ENCODE results near the gene AK8. TPM values are rescaled to one million over a fixed set of nuclear protein-coding genes. Genes with fewer than 3 reads are reported as not detected.
A peak's percentile ranks its signal among the peaks of the same experiment; 100 is the strongest.
"Not testable (repeated sequence)": the region's sequence is repeated elsewhere in the genome, so short reads cannot be mapped to it uniquely, and the experiment has no call there.

The AK8 gene
- total RNA-seq, 1 donor from 2014 or later = 0.98 TPM

DNA sequence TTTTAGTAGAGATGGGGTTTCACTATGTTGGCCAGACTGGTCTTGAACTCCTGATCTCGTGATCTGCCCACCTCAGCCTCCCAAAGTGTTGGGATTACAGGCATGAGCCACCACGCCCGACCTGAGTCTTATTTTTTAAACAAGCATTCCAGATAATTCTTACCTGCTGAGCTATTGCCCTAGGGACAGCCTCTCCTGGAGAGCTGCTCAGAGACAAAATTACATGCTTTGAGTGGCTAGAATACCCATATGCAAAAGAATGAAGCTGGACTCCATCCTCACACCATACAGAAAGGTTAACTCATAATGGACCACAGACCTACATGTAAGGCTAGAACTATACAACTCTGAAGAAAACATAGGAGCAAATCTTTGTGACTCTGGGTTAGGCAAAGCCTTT, 166.2 kb downstream of the AK8 start:
- DNase-seq (ENCODE audit: low spot score) = no peak

DNA sequence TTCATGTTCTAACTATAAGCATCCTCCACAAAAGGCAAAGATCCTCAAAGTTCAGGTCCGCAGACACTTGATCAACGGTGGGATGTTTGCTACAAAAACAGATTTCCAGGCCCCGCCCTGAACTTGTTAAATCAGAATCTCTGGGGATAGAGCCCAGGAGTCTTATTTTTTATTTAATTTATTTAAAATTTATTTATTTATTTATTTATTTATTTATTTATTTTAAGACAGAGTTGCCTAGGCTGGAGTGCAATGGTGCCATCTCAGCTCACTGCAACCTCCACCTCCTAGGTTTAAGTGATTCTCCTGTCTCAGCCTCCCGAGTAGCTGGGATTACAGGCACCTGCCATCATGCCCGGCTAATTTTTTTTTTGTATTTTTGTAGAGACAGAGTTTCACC, 166.9 kb downstream of the AK8 start:
- DNase-seq (ENCODE audit: low spot score) = not testable (repeated sequence)

DNA sequence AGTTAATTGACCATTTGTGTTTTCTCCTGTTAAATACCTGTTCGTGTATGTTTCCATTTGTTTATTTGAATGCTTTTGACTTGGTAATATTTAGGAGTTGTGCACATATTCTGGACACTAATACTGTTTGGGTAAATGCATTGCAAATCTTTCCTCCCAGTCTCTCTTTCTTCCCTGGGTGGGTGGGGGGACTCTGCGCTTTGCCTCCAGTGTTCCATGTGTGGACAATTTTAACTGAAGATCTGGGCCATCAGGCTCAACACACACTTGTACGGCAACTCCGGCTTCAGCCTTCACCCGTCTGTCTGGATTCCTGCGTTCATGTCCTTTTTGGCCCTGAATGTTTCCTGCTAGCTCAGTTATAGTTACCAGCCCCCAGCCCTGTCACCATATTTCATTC, 167.8 kb downstream of the AK8 start:
- DNase-seq (ENCODE audit: low spot score) = no peak

DNA sequence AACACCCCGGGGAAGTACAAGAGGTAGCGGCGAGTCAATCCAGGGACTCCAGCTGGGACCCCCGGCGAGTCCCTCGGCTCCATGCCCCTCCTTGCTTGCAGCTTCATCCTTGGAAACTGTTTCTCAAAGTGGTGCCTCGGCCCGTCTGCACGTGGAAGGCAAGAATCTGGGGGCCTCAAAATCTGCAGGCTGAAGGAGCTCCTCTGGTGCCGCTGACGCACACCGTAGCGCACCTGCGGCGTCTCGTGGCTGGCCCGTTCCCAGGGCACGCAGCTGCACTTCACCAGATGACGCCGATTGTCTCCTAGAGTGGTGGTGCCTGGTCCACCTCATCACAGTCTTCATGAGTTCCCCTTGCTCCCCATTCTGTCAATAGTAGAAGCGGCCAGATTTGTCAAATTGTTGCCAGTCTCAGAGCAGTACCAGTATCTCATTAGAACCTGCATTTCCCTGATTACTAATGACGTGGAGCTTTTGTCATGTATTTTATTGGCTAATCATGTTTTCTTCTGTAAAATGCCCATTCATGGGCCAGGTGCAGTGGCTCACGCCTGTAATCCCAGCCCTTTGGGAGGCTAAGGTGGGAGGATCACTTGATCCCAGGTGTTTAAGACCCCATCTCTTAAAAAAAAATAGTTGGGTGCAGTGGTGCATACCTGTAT, 169.2 kb downstream of the AK8 start:
- DNase-seq (ENCODE audit: low spot score) = no peak

DNA sequence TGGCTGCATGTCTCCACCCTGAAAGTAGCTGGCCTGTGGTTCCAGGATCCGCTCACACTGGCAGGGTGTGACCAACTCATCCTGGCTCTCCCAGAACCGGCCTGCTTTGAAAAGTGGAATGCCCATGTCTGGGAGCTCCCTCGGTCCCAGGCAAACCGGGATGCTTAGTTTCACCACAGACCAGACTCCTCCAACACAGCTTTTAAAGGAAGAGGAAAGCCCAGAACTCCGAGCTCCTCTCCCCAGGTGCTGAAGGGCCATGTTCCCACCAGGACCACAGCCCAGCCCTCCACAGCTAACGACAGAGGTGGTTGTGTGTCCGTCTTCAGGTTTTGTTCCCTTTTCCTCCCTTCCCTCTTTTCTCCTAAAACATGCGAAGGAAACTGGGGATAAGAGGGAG, 169.8 kb downstream of the AK8 start:
- DNase-seq (ENCODE audit: low spot score) = no peak

DNA sequence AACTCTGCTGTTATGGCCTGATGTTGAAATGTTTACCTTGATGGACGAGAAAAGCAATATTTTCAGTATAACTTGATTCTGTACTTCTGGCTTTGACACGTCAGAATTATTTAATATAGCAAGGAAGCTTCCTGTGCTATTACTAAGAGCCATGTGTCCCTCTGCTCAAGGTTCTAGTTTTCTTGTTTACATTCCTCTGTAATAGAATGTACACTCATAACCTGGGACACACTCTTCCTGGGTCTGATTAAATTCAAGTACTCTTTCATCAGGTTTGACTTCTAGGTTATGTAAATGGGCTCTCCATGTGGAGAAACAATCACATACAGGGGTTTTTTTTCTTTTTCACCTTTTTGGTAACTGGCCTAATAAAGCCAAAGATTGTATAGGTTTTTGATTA, 174.7 kb downstream of the AK8 start:
- DNase-seq (ENCODE audit: low spot score) = no peak

DNA sequence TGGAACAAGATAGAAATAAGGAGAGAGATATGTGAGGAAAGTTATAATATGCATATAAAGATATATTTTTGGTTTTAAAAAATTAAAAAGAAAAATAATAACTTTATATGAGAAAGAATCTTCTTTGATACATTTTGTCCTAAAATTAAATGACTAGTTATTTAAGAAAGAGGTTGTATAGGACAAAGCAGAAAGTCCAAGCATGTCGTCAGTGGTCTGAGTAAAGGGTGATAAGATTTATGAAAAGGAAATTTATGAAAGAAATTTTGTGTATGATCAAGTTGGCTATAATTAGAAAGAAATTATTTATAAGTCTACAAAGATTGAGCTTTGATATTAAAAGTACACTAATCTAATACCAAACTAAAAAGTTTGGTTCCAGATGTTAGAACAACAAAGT, 175.8 kb downstream of the AK8 start:
- no peak for DNase-seq (ENCODE audit: low spot score)

DNA sequence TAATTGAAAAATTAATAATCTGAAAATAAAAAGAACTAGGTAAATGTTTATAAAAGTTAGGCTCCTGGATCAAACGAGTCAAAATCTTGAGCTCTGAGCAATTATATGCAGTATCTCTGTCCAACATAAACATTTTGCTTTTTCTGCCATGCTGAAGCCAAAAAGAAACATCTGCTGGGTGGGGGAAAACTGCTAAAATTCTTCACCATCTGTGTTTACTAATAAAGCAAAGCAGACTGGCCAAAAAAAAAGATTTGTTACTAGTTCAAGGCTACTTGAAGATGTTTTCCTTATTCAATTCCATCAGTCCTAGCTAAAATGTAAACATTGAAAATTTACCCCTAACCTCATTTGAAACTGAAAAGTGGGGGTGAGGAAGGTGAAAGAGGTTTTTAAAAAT, 178.1 kb downstream of the AK8 start:
- DNase-seq (ENCODE audit: low spot score) = no peak

DNA sequence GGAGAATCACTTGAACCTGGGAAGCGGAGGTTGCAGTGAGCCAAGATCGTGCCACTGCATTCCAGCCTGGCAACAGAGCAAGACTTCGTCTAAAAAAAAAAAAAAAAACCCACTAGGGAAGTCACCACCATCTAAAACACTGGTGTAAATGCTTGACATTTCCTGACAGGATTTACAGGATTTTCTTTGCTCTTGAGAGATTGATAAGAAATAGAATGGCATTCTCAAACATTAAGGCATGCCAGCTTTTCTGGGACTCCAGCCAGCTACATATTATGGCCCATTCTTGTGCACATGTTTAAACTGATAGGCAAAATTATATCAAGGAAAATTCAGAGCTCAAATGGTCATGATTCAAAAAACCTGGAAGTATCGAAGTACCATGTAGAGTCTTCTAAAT, 179.1 kb downstream of the AK8 start:
- DNase-seq (ENCODE audit: low spot score) = peak; percentile 42

DNA sequence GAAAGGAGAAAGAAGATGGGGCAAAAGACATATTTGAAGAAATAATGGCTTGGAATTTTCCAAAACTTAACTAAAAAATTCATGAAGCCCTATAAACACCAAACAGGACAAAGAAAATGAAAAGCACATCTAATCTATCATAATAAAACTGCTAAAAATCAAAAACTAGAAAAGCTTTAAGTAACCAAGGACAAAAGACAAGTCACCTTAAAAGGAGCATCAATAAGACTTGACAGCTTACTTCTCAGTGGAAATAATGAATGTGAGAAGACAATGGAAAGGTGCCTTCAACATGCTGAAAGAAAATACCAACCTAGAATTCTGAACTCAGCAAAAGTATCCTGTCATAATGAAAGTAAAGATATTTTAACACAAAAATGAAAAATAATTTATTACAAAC, 180.9 kb downstream of the AK8 start:
- no peak for DNase-seq (ENCODE audit: low spot score)

DNA sequence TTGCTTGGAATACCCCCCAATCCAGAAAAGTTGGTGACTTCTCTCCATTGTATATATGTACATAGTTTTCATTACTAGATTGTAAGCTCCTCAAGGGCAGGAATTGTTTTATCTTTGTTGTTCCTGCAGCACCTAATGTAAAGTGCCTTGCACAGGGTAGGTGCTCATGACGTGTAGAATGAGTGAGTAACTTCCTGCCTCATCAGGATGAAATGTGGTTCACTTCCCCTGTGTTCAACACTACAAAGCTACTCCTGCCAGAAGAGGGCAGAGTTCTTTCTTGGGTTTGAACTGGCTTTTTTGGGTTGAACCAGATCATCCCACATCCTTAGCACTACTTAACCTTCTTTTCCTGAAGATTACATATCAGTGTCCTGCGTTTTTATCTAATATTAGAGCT, 183.9 kb downstream of the AK8 start:
- no peak for DNase-seq (ENCODE audit: low spot score)

DNA sequence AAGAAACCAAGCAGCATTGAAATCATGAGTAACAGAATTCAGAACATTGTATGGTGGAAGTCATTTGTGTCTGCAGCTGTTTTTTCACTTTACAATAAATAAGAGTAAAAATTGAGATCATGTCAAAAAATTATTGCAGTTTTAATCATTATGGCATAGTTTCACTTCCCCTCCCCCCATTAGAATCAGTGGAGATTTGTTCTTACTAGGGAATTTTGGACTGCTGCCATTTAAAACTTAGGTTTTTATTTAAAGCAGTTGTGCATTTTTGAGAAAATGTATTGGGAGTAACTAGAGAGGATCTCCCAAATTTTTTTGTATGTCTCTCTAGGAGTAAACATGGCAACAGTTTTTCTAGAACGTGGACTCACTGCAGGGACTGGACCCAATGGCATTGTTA, 187.4 kb downstream of the AK8 start:
- no peak for DNase-seq (ENCODE audit: low spot score)

DNA sequence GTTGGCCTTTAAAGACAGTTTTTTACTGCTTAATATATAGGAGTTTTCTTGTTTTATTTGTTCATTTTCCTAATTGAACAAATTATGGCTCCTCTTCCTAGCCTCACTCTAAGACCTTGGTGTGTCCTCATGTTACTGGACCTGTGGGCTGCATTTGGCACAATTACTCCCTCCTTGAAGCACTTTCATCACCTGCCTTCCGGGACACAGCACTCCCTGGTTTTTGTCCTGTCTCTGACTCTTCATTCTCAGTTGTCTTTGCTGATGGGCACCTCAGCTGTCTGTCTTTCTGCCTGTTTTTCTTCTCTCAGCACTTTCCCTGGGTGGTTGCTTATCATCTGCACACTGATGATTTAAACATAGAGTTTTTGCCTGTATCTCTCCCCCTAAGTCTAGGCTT, 194.2 kb downstream of the AK8 start:
- no peak for DNase-seq (ENCODE audit: low spot score)

DNA sequence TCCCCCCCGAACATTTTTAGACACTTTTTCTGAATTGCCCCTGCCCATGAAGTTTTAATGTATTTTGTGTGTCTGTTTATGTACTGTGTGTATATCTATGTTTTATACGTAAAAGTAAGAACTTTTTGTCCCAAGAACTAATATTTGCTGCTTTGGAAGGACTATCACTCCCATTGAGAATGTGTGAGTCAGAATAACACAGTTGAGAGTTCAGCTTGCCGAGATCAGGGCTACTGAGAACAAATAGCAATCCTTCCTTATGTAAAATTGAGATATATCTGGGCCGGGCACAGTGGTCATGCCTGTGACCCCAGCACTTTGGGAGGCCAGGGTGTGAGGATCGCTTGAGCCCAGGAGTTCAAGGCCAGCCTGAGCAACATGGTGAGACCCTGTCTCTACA, 196.5 kb downstream of the AK8 start:
- DNase-seq (ENCODE audit: low spot score) = no peak

DNA sequence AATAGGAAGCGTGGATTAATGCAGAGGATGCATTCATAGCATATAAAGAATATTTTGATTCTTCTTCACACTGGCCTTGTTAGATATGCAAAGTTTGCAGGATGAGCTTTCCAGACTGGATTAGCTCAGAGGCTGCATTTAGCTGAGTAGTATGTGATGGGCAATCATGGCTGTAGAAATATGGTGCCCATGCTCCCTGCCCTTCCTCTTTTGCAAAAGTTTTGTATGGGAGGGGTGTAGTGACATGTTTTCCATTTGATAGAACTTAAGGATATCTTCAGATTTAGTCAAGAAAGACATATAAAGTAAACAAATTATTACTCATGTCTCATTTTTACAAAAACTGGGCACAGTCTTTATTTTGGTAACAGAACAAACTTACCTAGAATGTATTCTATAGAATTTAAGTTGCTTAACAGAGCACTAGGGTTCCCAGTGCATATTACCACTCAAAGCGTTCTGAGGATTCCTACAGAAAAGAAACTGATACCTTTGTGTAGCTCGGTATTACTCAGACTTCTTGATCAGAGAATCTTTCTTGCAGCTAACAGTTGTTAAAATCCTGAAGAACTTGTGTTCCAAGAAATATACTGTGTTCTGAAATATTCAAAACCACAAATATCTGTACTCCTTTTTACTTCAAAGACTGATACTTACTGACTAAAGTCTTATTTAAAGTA, 198.0 kb downstream of the AK8 start:
- DNase-seq (ENCODE audit: low spot score) = no peak

DNA sequence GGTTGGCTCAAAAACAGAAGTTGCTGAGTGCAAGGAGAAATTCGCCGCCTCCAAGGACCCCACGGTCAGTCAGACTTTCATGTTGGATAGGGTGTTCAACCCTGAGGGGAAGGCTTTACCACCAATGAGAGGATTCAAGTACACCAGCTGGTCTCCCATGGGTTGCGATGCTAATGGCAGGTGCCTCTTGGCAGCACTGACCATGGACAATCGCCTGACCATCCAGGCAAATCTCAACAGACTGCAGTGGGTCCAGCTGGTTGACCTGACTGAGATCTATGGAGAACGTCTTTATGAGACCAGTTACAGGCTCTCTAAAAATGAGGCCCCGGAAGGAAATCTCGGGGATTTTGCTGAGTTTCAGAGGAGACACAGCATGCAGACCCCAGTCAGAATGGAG, 200.1 kb downstream of the AK8 start:
- DNase-seq (ENCODE audit: low spot score) = no peak

Other genes starting within 250 kb of the AK8 start
- 11.3 TPM for gene DDX31, start 208.3 kb downstream of the AK8 start, total RNA-seq
- 16.3 TPM for gene GTF3C4, start 207.8 kb downstream of the AK8 start, total RNA-seq
- gene SPACA9, start 614 bp upstream of the AK8 start, total RNA-seq = 10.4 TPM
- 54.0 TPM for gene TSC1, start 66.3 kb upstream of the AK8 start, total RNA-seq
- gene GFI1B, start 100.4 kb upstream of the AK8 start, total RNA-seq = 1.3 TPM
- 58.8 TPM for gene GTF3C5, start 152.7 kb upstream of the AK8 start, total RNA-seq
- 11.9 TPM for gene CEL, start 183.7 kb upstream of the AK8 start, total RNA-seq
- gene RALGDS, start 243.0 kb upstream of the AK8 start, total RNA-seq = 50.7 TPM